Adrenal gland (tissue), 5 donors: Measurements from ENCODE around the gene PRRT1.

Experiments used
- POLR2A ChIP-seq, 2 donors: fragments of 450-650 bp; IDR thresholded peaks; one replicate each; pipeline ENCODE4 v1.6.1; 2017; ENCODE audit warnings: antibody characterized with exemption in 2 of 2, mild to moderate bottlenecking in 2 of 2, moderate library complexity in 1 of 2
- TF ChIP-seq, protein P1 (sequence below), 6 experiments: fragments of 450-650 bp in 4 of 6; fragments of 200-600 bp in 2 of 6; sonication (generic) in 1 of 6; IDR thresholded peaks; 1 replicate in 5 of 6; 2 replicates in 1 of 6; pipeline versions ENCODE4 v1.5.1 to v1.8.0; 2016 to 2021; ENCODE audit warnings: antibody characterized with exemption in 6 of 6, mild to moderate bottlenecking in 2 of 6, moderate library complexity in 1 of 6
- donor health status: DM: no; HTN: no; CAD: no.

DNA sequence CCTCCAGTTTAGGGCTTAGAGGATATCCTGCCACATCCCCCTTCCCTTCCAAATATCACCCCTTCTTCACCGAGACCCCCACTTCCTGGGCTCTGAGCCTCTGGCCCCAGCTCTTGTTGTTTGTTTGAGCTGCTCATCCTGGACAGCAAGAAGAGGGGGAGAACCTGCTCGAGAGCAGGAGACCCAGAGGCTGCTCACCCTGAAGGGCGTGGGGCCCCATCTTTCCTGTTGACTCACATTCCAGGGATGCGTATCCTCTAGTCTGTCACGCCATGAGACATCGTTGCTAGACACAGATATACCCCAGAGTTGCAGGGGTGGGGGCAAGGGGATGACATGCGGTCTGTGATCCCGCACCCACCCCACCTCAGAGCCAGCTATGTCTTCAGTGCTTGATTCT, 36.9 kb downstream of the PRRT1 start:
- TF ChIP-seq, protein P1, sequence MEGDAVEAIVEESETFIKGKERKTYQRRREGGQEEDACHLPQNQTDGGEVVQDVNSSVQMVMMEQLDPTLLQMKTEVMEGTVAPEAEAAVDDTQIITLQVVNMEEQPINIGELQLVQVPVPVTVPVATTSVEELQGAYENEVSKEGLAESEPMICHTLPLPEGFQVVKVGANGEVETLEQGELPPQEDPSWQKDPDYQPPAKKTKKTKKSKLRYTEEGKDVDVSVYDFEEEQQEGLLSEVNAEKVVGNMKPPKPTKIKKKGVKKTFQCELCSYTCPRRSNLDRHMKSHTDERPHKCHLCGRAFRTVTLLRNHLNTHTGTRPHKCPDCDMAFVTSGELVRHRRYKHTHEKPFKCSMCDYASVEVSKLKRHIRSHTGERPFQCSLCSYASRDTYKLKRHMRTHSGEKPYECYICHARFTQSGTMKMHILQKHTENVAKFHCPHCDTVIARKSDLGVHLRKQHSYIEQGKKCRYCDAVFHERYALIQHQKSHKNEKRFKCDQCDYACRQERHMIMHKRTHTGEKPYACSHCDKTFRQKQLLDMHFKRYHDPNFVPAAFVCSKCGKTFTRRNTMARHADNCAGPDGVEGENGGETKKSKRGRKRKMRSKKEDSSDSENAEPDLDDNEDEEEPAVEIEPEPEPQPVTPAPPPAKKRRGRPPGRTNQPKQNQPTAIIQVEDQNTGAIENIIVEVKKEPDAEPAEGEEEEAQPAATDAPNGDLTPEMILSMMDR (IDR thresholded peaks at IDR 0.05) = no peak
- TF ChIP-seq POLR2A (IDR thresholded peaks at IDR 0.05) = no peak
